HepG2 (cell line): ENCODE results near the gene PIAS3. TPM values are rescaled to one million over a fixed set of nuclear protein-coding genes. Genes with fewer than 3 reads are reported as not detected.

Experiments used
- ELF1 ChIP-seq: sonication (generic); formaldehyde crosslinking; IDR thresholded peaks from 2 replicates; pipeline ENCODE4 v1.4.0; 2020; ENCODE audit warnings: missing genetic modification reagents
- HOXA3 ChIP-seq: sonication (generic); formaldehyde crosslinking; IDR thresholded peaks from 2 replicates; pipeline ENCODE4 v1.5.0; 2020; ENCODE audit warnings: missing genetic modification reagents
- IRF2 ChIP-seq: IDR thresholded peaks from 2 replicates; pipeline ENCODE4 v1.6.1; 2018; ENCODE audit warnings: missing genetic modification reagents, missing compliant biosample characterization
- JUN ChIP-seq: sonication (generic); formaldehyde crosslinking; IDR thresholded peaks from 2 replicates; pipeline ENCODE4 v1.4.0; 2020; ENCODE audit warnings: mild to moderate bottlenecking, missing genetic modification reagents
- JUND ChIP-seq: sonication (generic); formaldehyde crosslinking; IDR thresholded peaks from 2 replicates; pipeline ENCODE4 v1.8.0; 2022; ENCODE audit warnings: mild to moderate bottlenecking, missing genetic modification reagents
- KAT7 ChIP-seq: IDR thresholded peaks from 2 replicates; pipeline ENCODE4 v1.6.1; 2018; ENCODE audit warnings: borderline replicate concordance, missing compliant biosample characterization
- MEIS2 ChIP-seq: sonication (generic); formaldehyde crosslinking; IDR thresholded peaks from 2 replicates; pipeline ENCODE4 v1.9.0; 2021; ENCODE audit warnings: mild to moderate bottlenecking, missing genetic modification reagents
- PCBP1 ChIP-seq: fragments of 200-400 bp; formaldehyde crosslinking; IDR thresholded peaks from 2 replicates; pipeline ENCODE4 v1.6.1; 2017; ENCODE audit warnings: mild to moderate bottlenecking, low read depth, low read length, borderline replicate concordance
- POGZ ChIP-seq: sonication (generic); formaldehyde crosslinking; IDR thresholded peaks from 2 replicates; pipeline ENCODE4 v1.4.0; 2020; ENCODE audit warnings: mild to moderate bottlenecking, missing genetic modification reagents
- SNAI1 ChIP-seq: sonication (generic); formaldehyde crosslinking; IDR thresholded peaks from 2 replicates; pipeline ENCODE4 v1.5.0; 2020; ENCODE audit warnings: mild to moderate bottlenecking, missing genetic modification reagents, borderline replicate concordance
- SOX6 ChIP-seq, 2 experiments: fragments of 450-650 bp in 1 of 2; sonication (generic) in 1 of 2; formaldehyde crosslinking in 1 of 2; IDR thresholded peaks; 2 replicates each; pipeline versions ENCODE4 v1.4.0 to v1.6.1; 2017 to 2020; ENCODE audit warnings: antibody characterized with exemption in 1 of 2, mild to moderate bottlenecking in 1 of 2, missing genetic modification reagents in 1 of 2
- ZBTB1 ChIP-seq: sonication (generic); formaldehyde crosslinking; IDR thresholded peaks from 2 replicates; pipeline ENCODE4 v1.4.0; 2020; ENCODE audit warnings: missing genetic modification reagents, borderline replicate concordance
- ZNF501 ChIP-seq: sonication (generic); formaldehyde crosslinking; IDR thresholded peaks from 2 replicates; pipeline ENCODE4 v1.5.1; 2020; ENCODE audit warnings: mild to moderate bottlenecking, moderate library complexity, missing genetic modification reagents
- polyA plus RNA-seq, 8 experiments: library from polyadenylated mRNA; depleted of rRNA in 3 of 8; stranded (reverse) in 7 of 8; unstranded in 1 of 8; fragments of >200 nt; fragmentation: Illumina TruSeq in 4 of 8; extraction: Trizol in 4 of 8; gene quantifications; 2 replicates each; pipeline versions ENCODE4 v1.2.1 to v1.2.3, GENCODE V29; 2011 to 2016; ENCODE audit warnings: low read depth in 4 of 8, missing spikeins in 1 of 8, mixed read lengths in 1 of 8; ENCODE audit not compliant: insufficient read depth in 1 of 8
- total RNA-seq, 5 experiments: library from RNA; depleted of rRNA; stranded (reverse); fragments of >200 nt; fragmentation: Illumina TruSeq; extraction: Trizol; gene quantifications; 2 replicates each; pipeline ENCODE4 v1.2.3, GENCODE V29; 2016; ENCODE audit warnings: low read depth in 1 of 5
- TF ChIP-seq, protein P1 (sequence below): IDR thresholded peaks from 2 replicates; pipeline ENCODE4 v1.4.0; 2020; ENCODE audit warnings: mild to moderate bottlenecking, missing genetic modification reagents
- TF ChIP-seq, protein P2 (sequence below): sonication (generic); formaldehyde crosslinking; IDR thresholded peaks from 2 replicates; pipeline ENCODE4 v1.4.0; 2020; ENCODE audit warnings: missing genetic modification reagents
- TF ChIP-seq, protein P3 (sequence below): sonication (generic); formaldehyde crosslinking; IDR thresholded peaks from 2 replicates; pipeline ENCODE4 v1.8.0; 2022; ENCODE audit warnings: mild to moderate bottlenecking, missing genetic modification reagents; ENCODE audit not compliant: insufficient replicate concordance
- TF ChIP-seq, protein P4 (sequence below): IDR thresholded peaks from 2 replicates; pipeline ENCODE4 v1.6.1; 2016; ENCODE audit warnings: mild to moderate bottlenecking, missing biosample characterization, missing genetic modification reagents

The PIAS3 gene
- total and polyA plus RNA-seq, 2 of the 13 experiments (the other 11 are each of a cell fraction or from before 2014, with no cell fraction given) = 3.7 to 8.0 TPM

DNA sequence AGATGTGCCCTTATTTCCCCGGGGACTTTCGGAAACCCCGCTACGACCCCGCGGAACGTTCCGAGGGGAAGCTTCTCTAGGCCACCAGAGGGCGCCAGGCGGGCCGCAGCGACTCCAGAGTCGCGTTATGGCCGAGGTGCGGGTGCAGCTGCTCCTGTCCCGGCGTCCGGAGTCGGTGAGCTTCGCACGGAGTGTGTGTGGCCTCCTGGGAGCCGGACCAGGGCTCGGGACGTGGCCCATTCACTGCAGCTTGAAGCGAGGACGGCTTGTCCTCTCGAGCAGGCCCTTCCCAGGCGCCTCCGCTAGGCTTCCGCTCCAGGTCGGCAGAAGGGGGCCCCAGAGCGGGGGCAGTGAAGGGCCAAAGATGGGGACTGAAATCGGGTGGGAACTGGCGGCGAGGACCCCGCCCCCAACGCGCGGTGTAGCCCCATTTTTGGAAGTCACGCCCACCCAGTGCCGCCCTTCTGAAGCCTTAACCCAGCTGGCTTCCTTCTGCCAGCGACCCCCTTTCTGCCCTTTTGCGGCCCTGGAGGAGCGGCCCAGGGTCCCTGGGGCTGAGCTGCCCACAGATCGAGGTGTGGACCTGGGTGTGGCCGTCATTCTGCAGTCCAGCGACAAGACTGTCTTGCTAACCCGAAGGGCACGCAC lies 13.2 kb downstream of the PIAS3 start, which contains the start of gene NUDT17 (continued):
- TF ChIP-seq, protein P1, sequence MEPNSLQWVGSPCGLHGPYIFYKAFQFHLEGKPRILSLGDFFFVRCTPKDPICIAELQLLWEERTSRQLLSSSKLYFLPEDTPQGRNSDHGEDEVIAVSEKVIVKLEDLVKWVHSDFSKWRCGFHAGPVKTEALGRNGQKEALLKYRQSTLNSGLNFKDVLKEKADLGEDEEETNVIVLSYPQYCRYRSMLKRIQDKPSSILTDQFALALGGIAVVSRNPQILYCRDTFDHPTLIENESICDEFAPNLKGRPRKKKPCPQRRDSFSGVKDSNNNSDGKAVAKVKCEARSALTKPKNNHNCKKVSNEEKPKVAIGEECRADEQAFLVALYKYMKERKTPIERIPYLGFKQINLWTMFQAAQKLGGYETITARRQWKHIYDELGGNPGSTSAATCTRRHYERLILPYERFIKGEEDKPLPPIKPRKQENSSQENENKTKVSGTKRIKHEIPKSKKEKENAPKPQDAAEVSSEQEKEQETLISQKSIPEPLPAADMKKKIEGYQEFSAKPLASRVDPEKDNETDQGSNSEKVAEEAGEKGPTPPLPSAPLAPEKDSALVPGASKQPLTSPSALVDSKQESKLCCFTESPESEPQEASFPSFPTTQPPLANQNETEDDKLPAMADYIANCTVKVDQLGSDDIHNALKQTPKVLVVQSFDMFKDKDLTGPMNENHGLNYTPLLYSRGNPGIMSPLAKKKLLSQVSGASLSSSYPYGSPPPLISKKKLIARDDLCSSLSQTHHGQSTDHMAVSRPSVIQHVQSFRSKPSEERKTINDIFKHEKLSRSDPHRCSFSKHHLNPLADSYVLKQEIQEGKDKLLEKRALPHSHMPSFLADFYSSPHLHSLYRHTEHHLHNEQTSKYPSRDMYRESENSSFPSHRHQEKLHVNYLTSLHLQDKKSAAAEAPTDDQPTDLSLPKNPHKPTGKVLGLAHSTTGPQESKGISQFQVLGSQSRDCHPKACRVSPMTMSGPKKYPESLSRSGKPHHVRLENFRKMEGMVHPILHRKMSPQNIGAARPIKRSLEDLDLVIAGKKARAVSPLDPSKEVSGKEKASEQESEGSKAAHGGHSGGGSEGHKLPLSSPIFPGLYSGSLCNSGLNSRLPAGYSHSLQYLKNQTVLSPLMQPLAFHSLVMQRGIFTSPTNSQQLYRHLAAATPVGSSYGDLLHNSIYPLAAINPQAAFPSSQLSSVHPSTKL (CRISPR knock-in tag) = peak; percentile 67; the same call in 1 of the 2 replicates
- 0 out of 2 replicates have a peak, but pooled peaks have one; percentile 55 for TF ChIP-seq SNAI1 (CRISPR knock-in tag)
- TF ChIP-seq MEIS2 = peak; percentile 65; the same call in 1 of the 2 replicates
- no peak for TF ChIP-seq JUN
- TF ChIP-seq SOX6 (IDR thresholded peaks at IDR 0.05) = no peak
- TF ChIP-seq SOX6 (CRISPR knock-in tag; IDR thresholded peaks at IDR 0.05) = peak; percentile 44; the same call in 1 of the 2 replicates
- 0 out of 2 replicates have a peak, but pooled peaks have one; percentile 45 for TF ChIP-seq PCBP1
- peak; percentile 56 for TF ChIP-seq POGZ
- peak; percentile 49 for TF ChIP-seq HOXA3
- 0 out of 2 replicates have a peak, but pooled peaks have one; percentile 61 for TF ChIP-seq KAT7 (CRISPR knock-in tag)
- TF ChIP-seq, protein P2, sequence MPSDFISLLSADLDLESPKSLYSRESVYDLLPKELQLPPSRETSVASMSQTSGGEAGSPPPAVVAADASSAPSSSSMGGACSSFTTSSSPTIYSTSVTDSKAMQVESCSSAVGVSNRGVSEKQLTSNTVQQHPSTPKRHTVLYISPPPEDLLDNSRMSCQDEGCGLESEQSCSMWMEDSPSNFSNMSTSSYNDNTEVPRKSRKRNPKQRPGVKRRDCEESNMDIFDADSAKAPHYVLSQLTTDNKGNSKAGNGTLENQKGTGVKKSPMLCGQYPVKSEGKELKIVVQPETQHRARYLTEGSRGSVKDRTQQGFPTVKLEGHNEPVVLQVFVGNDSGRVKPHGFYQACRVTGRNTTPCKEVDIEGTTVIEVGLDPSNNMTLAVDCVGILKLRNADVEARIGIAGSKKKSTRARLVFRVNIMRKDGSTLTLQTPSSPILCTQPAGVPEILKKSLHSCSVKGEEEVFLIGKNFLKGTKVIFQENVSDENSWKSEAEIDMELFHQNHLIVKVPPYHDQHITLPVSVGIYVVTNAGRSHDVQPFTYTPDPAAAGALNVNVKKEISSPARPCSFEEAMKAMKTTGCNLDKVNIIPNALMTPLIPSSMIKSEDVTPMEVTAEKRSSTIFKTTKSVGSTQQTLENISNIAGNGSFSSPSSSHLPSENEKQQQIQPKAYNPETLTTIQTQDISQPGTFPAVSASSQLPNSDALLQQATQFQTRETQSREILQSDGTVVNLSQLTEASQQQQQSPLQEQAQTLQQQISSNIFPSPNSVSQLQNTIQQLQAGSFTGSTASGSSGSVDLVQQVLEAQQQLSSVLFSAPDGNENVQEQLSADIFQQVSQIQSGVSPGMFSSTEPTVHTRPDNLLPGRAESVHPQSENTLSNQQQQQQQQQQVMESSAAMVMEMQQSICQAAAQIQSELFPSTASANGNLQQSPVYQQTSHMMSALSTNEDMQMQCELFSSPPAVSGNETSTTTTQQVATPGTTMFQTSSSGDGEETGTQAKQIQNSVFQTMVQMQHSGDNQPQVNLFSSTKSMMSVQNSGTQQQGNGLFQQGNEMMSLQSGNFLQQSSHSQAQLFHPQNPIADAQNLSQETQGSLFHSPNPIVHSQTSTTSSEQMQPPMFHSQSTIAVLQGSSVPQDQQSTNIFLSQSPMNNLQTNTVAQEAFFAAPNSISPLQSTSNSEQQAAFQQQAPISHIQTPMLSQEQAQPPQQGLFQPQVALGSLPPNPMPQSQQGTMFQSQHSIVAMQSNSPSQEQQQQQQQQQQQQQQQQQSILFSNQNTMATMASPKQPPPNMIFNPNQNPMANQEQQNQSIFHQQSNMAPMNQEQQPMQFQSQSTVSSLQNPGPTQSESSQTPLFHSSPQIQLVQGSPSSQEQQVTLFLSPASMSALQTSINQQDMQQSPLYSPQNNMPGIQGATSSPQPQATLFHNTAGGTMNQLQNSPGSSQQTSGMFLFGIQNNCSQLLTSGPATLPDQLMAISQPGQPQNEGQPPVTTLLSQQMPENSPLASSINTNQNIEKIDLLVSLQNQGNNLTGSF (CRISPR knock-in tag) = peak; percentile 73; the same call in 1 of the 2 replicates
- peak; percentile 38 for TF ChIP-seq ELF1 (CRISPR knock-in tag)
- no peak for TF ChIP-seq JUND (CRISPR knock-in tag)
- TF ChIP-seq, protein P3, sequence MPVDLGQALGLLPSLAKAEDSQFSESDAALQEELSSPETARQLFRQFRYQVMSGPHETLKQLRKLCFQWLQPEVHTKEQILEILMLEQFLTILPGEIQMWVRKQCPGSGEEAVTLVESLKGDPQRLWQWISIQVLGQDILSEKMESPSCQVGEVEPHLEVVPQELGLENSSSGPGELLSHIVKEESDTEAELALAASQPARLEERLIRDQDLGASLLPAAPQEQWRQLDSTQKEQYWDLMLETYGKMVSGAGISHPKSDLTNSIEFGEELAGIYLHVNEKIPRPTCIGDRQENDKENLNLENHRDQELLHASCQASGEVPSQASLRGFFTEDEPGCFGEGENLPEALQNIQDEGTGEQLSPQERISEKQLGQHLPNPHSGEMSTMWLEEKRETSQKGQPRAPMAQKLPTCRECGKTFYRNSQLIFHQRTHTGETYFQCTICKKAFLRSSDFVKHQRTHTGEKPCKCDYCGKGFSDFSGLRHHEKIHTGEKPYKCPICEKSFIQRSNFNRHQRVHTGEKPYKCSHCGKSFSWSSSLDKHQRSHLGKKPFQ (CRISPR knock-in tag) = peak; percentile 68
- no peak for TF ChIP-seq ZBTB1 (CRISPR knock-in tag)
- TF ChIP-seq IRF2 = peak; percentile 64; the same call in 1 of the 2 replicates
- TF ChIP-seq, protein P4, sequence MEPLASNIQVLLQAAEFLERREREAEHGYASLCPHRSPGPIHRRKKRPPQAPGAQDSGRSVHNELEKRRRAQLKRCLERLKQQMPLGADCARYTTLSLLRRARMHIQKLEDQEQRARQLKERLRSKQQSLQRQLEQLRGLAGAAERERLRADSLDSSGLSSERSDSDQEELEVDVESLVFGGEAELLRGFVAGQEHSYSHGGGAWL (CRISPR knock-in tag) = peak; percentile 80
- TF ChIP-seq ZNF501 (CRISPR knock-in tag) = peak; percentile 60; the same call in 1 of the 2 replicates
